Measurements from ENCODE around the gene HMGCS2.

The HMGCS2 gene

GRCh38 chr1:119772298-119772697 is 3.6 kb upstream of the HMGCS2 start:
- H3K4me3 ChIP-seq (ENCODE audit: low read depth, low read length): no peak overlapping the region
- TF ChIP-seq, protein P1, sequence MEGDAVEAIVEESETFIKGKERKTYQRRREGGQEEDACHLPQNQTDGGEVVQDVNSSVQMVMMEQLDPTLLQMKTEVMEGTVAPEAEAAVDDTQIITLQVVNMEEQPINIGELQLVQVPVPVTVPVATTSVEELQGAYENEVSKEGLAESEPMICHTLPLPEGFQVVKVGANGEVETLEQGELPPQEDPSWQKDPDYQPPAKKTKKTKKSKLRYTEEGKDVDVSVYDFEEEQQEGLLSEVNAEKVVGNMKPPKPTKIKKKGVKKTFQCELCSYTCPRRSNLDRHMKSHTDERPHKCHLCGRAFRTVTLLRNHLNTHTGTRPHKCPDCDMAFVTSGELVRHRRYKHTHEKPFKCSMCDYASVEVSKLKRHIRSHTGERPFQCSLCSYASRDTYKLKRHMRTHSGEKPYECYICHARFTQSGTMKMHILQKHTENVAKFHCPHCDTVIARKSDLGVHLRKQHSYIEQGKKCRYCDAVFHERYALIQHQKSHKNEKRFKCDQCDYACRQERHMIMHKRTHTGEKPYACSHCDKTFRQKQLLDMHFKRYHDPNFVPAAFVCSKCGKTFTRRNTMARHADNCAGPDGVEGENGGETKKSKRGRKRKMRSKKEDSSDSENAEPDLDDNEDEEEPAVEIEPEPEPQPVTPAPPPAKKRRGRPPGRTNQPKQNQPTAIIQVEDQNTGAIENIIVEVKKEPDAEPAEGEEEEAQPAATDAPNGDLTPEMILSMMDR (IDR thresholded peaks at IDR 0.05; ENCODE audit: low read depth, low read length): no peak

- TF ChIP-seq, protein P1 (IDR thresholded peaks at IDR 0.05; ENCODE audit: low read depth, low read length): no peak
- no peak overlapping the region for H3K4me3 ChIP-seq (ENCODE audit: low read depth, low read length)
These were observed 3.1 kb upstream of the HMGCS2 start for GRCh38 chr1:119771770-119772169.

DNA sequence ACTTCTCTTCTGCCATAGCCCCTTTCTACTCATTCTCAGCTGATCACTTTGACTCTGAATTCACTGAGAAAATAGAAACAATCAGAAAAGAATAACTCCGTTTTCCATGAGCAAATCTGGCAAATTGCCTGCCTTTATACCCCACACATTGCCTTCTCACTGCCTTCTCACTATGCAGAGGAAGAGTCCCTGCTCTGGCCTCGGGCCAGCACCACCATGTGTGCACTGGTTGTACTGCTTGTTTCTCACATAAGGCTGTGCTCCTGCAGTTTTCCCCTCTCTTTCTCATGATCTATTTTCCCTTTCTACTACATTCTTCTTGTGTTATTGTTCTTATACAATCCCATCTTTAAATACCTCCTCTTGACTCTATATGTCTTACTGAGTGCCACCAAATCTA is 2.3 kb upstream of the HMGCS2 start:
- no peak overlapping the region for H3K4me3 ChIP-seq (ENCODE audit: low read depth, low read length)
- TF ChIP-seq, protein P1 (IDR thresholded peaks at IDR 0.05; ENCODE audit: low read depth, low read length): no peak

- no peak overlapping the region for H3K4me3 ChIP-seq (ENCODE audit: low read depth, low read length)
- TF ChIP-seq, protein P1 (IDR thresholded peaks at IDR 0.05; ENCODE audit: low read depth, low read length): no peak
These were observed 1.2 kb downstream of the HMGCS2 start for GRCh38 chr1:119767486-119767885.

GRCh38 chr1:119766374-119766794 is 2.3 kb downstream of the HMGCS2 start:
- TF ChIP-seq, protein P1 (IDR thresholded peaks at IDR 0.05; ENCODE audit: low read depth, low read length): no peak
- no peak overlapping the region for H3K4me3 ChIP-seq (ENCODE audit: low read depth, low read length)

GRCh38 chr1:119764220-119764619 is 4.5 kb downstream of the HMGCS2 start:
- no peak overlapping the region for H3K4me3 ChIP-seq (ENCODE audit: low read depth, low read length)

DNA sequence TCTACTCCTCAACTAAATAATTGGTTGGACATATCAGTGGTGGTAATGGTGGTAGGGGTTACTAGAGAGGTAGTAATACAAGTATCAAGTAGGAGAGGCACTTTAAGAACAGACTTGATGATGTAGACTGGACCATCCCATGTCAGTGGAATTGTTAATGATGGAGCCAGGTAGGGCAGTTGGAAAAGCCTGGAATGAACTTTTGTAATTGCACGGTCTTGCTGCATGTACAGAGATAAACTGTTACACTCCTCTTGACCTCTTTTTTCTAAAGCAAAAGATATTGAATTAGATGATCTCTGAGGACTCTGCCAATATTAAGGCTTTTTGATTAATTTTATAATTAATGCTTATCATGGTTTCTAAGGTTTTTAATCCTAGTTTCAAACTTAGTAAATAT is 5.8 kb downstream of the HMGCS2 start:
- H3K4me3 ChIP-seq (ENCODE audit: low read depth, low read length): no peak overlapping the region
- TF ChIP-seq, protein P1 (IDR thresholded peaks at IDR 0.05; ENCODE audit: low read depth, low read length): no peak

More at GRCh38 chr1:119764220-119764619, 4.5 kb downstream of the HMGCS2 start:
- TF ChIP-seq, protein P1 (IDR thresholded peaks at IDR 0.05; ENCODE audit: low read depth, low read length): no peak
